ENCODE measurements around the gene ZNF217. TPM values are rescaled to one million over a fixed set of nuclear protein-coding genes. Genes with fewer than 3 reads are reported as not detected.
A peak's percentile ranks its signal among the peaks of the same experiment; 100 is the strongest.
"Not testable (repeated sequence)": the region's sequence is repeated elsewhere in the genome, so short reads cannot be mapped to it uniquely, and the experiment has no call there.

The ZNF217 gene
- polyA plus RNA-seq, 10 donors = 10.6 to 20.4 (median 13.6) TPM

- DNase-seq = no peak
These were observed 24.6 kb downstream of the ZNF217 start for GRCh38 chr20:53569005-53569404.

GRCh38 chr20:53568351-53568750, 25.3 kb downstream of the ZNF217 start:
- no peak for DNase-seq

GRCh38 chr20:53567379-53567917, 26.2 kb downstream of the ZNF217 start:
- no peak for DNase-seq

- DNase-seq = not testable (repeated sequence)
These were observed 27.0 kb downstream of the ZNF217 start for GRCh38 chr20:53566623-53567022.

- no peak for DNase-seq
These were observed 28.4 kb downstream of the ZNF217 start for GRCh38 chr20:53565254-53565653.

- not testable (repeated sequence) for DNase-seq
These were observed 31.4 kb downstream of the ZNF217 start for GRCh38 chr20:53562104-53562764.

- DNase-seq = no peak
These were observed 32.1 kb downstream of the ZNF217 start for GRCh38 chr20:53561505-53561904.

GRCh38 chr20:53559816-53560215, 33.8 kb downstream of the ZNF217 start:
- no peak for DNase-seq

- DNase-seq = no peak
These were observed 36.5 kb downstream of the ZNF217 start for GRCh38 chr20:53557130-53557529.

GRCh38 chr20:53556267-53556897, 37.3 kb downstream of the ZNF217 start:
- no peak for DNase-seq

GRCh38 chr20:53555816-53556215, 37.8 kb downstream of the ZNF217 start:
- no peak for DNase-seq

- no peak for DNase-seq
These were observed 38.6 kb downstream of the ZNF217 start for GRCh38 chr20:53555081-53555480.

GRCh38 chr20:53552572-53552893, 41.1 kb downstream of the ZNF217 start:
- not testable (repeated sequence) for DNase-seq

- DNase-seq = not testable (repeated sequence)
These were observed 41.7 kb downstream of the ZNF217 start for GRCh38 chr20:53551719-53552571.

GRCh38 chr20:53550280-53551187, 43.1 kb downstream of the ZNF217 start:
- DNase-seq = no peak

- peak; percentile 66 to 85 (median 73) for DNase-seq
These were observed 45.9 kb downstream of the ZNF217 start for GRCh38 chr20:53547664-53548239.

- peak in 1 of 3 donors; percentile 31 for DNase-seq
These were observed 54.1 kb downstream of the ZNF217 start for GRCh38 chr20:53539516-53539915.

GRCh38 chr20:53536382-53536781, 57.3 kb downstream of the ZNF217 start:
- not testable (repeated sequence) for DNase-seq

GRCh38 chr20:53535878-53536277, 57.8 kb downstream of the ZNF217 start:
- no peak for DNase-seq

GRCh38 chr20:53534037-53534436, 59.6 kb downstream of the ZNF217 start:
- DNase-seq = no peak

GRCh38 chr20:53533500-53533899, 60.1 kb downstream of the ZNF217 start:
- DNase-seq = no peak

All from muscle of back (tissue), 11 donors.